ENCODE data around the gene TMEM253. TPM values are rescaled to one million over a fixed set of nuclear protein-coding genes. Genes with fewer than 3 reads are reported as not detected.

The TMEM253 gene
- total and polyA plus RNA-seq, 9 of the 15 experiments (the other 6 are each of a cell fraction or from before 2014, with no cell fraction given), result 0.11 to 0.61 (median 0.26) TPM; not detected in 3

DNA sequence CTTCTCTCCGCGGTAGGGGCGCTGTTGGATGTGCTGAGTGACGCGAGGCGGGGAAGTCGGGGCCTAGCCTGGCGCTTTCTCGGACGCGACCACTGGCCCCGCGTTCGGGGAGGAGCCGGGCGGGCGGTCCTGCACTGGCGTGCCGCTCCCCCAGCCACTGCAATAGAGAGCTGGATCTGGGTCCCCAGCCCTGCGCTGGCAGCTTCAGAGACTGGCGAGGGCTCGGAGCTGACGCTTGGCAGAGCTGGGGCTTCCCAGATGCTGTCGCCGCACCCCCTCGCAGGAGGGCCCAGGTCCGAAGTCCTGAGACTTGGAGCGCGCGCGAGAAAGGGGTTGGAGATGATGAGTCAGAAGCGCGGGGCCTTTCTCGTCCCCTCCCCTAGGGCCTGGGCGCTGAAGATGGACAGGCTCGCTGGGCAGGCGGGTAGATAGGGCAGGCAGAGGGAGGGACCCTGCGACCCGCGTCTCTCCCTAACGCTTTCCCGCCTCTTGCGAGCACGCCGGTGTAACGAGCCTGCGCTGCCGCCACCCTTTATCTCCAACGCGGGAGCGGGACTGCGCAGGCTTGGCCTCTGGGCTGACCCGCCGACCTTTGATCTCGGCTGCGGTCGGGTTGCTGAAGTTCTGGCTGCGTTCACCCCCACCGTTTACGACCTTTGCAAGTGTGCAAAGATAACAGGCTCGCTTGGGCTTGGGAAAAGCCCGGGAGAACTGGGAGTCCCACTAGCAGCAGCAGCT lies 3.0 kb downstream of the TMEM253 start:
- H3K4me1 ChIP-seq (replicated peaks in 1 of 2; ENCODE audit: control insufficient read depth in 2 of 2, insufficient read depth in 2 of 2, low read length in 2 of 2), result peaks cover 46 to 65% of the 10 kb centered on the region in 2 experiments
- no peaks in the 10 kb centered on the region for H4K20me1 ChIP-seq (replicated peaks; ENCODE audit: control insufficient read depth, insufficient read depth, low read length)
- H3K4me2 ChIP-seq (ENCODE audit: insufficient read depth, low read length), result peak overlapping the region; percentile 87
- in situ Hi-C loops (cut with MboI) (no loop called here), intact Hi-C loops (cut with micrococcal nuclease) (loop anchor here (1.0 kb wide), 2 partner anchors 10 to 36 kb away; no protein-coding TSS in a partner anchor)
- H3K27me3 ChIP-seq (ENCODE audit: control insufficient read depth in 2 of 2, insufficient read depth in 2 of 2, low read length in 2 of 2), result no peaks in the 10 kb centered on the region
- under 1% methylated on average over 28 of the region's 62 CpGs for WGBS (ENCODE audit: insufficient coverage, low coverage, missing lambda C conversion rate)
- no peaks in the 10 kb centered on the region for H3K9me1 ChIP-seq (ENCODE audit: control insufficient read depth, insufficient read depth, low read length)
- peak overlapping the region; percentile 42 for H3K4me3 ChIP-seq
- TSS peak; percentile 90 for BruUV-seq (replicated peaks)
- POLR2A ChIA-PET, result interaction anchor here (0.6 to 1.3 kb wide), 9 partner anchors 10 to 252 kb away, joined by 3 to 8 read pairs (median 3); partner anchors contain the start of gene ARHGEF40
- peak overlapping the region; percentile 92 to 94 for H3K9ac ChIP-seq (ENCODE audit: insufficient read depth in 1 of 2, low read depth in 2 of 2, low read length in 2 of 2)
- ATAC-seq (peak; percentile 89), DNase-seq (ENCODE audit: extremely low read depth in 1 of 4, low spot score in 3 of 4) (peak; percentile 84 to 94 (median 87)), FAIRE-seq (peak; percentile 83)
- CTCF ChIA-PET (ENCODE audit: low intra/inter-chr PET ratio), result interaction anchor here (1.3 to 5.3 kb wide), 3 partner anchors 11 to 89 kb away, joined by 4 to 54 read pairs (median 13); partner anchors contain the start of gene ARHGEF40
- H3K36me3 ChIP-seq (ENCODE audit: control insufficient read depth, insufficient read depth, low read length), result no peaks in the 10 kb centered on the region
- H3K27ac ChIP-seq (ENCODE audit: extremely low read depth, low read depth, low read length), result peak overlapping the region; percentile 96
- H3K9me3 ChIP-seq (replicated peaks; ENCODE audit: control insufficient read depth, insufficient read depth, low read depth, low read length), result no peaks in the 10 kb centered on the region
- H2AFZ ChIP-seq (ENCODE audit: low read depth, low read length), result peak overlapping the region; percentile 94
- 0 out of 3 replicates have a peak, but pooled peaks cover 6% of the 10 kb centered on the region for H3K79me2 ChIP-seq (ENCODE audit: control insufficient read depth, insufficient read depth, low read length)
- TF ChIP-seq NUFIP1 (IDR thresholded peaks at IDR 0.05; ENCODE audit: partially characterized antibody) (peak; percentile 94), LCOR (CRISPR knock-in tag; IDR thresholded peaks at IDR 0.05) (peak; percentile 50; the same call in 1 of the 2 replicates), ZNF174 (CRISPR knock-in tag; IDR thresholded peaks at IDR 0.05) (no peak), RERE (CRISPR knock-in tag; IDR thresholded peaks at IDR 0.05; ENCODE audit: borderline replicate concordance) (no peak), ZNF830 (CRISPR knock-in tag; IDR thresholded peaks at IDR 0.05) (0 out of 2 replicates have a peak, but pooled peaks have one; percentile 25), RFX7 (CRISPR knock-in tag; IDR thresholded peaks at IDR 0.05) (no peak), POLR2H (tag; IDR thresholded peaks at IDR 0.05; ENCODE audit: low read depth) (0 out of 2 replicates have a peak, but pooled peaks have one; percentile 31), ZSCAN29 (IDR thresholded peaks at IDR 0.05) (no peak), MTA3 (IDR thresholded peaks at IDR 0.05; ENCODE audit: borderline replicate concordance) (peak; percentile 81; the same call in 1 of the 2 replicates)
- TF ChIP-seq, protein P1, sequence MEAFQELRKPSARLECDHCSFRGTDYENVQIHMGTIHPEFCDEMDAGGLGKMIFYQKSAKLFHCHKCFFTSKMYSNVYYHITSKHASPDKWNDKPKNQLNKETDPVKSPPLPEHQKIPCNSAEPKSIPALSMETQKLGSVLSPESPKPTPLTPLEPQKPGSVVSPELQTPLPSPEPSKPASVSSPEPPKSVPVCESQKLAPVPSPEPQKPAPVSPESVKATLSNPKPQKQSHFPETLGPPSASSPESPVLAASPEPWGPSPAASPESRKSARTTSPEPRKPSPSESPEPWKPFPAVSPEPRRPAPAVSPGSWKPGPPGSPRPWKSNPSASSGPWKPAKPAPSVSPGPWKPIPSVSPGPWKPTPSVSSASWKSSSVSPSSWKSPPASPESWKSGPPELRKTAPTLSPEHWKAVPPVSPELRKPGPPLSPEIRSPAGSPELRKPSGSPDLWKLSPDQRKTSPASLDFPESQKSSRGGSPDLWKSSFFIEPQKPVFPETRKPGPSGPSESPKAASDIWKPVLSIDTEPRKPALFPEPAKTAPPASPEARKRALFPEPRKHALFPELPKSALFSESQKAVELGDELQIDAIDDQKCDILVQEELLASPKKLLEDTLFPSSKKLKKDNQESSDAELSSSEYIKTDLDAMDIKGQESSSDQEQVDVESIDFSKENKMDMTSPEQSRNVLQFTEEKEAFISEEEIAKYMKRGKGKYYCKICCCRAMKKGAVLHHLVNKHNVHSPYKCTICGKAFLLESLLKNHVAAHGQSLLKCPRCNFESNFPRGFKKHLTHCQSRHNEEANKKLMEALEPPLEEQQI (IDR thresholded peaks at IDR 0.05), result peak; percentile 72; the same call in 1 of the 2 replicates

Data from K562 (cell line).